DND-41 (cell line): ENCODE measurements around the gene C1QTNF1.

Source experiments
- EZH2 ChIP-seq: IDR thresholded peaks from 3 replicates; pipeline ENCODE4 v1.6.1; 2012; ENCODE audit warnings: borderline replicate concordance, low read depth, mild to moderate bottlenecking, moderate library complexity, low read length, inconsistent platforms; ENCODE audit not compliant: severe bottlenecking
- TF ChIP-seq, protein P1 (sequence below): IDR thresholded peaks from 2 replicates; pipeline ENCODE4 v1.5.1; 2012; ENCODE audit warnings: borderline replicate concordance, low read length, moderate library complexity, mild to moderate bottlenecking; ENCODE audit not compliant: poor library complexity, severe bottlenecking; ENCODE audit errors: extremely low read depth

DNA sequence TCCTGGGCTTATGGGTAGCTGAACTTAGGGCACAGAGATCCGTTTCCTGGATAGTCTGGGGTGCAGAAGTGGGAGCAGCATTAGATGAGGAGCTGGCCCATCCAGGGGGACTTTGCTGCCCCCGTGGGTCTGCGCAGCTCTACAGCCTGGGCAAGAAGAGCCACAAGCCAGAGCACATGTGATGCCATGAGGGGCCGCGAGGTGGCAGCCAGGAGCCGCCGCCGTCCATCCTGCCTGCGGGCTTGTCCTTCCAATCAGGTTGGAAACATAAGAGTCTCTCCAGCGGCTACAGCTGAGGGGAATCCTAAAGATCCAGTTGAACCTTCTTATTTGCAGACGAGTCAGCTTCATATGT, 21.9 kb downstream of the C1QTNF1 start:
- TF ChIP-seq, protein P1, sequence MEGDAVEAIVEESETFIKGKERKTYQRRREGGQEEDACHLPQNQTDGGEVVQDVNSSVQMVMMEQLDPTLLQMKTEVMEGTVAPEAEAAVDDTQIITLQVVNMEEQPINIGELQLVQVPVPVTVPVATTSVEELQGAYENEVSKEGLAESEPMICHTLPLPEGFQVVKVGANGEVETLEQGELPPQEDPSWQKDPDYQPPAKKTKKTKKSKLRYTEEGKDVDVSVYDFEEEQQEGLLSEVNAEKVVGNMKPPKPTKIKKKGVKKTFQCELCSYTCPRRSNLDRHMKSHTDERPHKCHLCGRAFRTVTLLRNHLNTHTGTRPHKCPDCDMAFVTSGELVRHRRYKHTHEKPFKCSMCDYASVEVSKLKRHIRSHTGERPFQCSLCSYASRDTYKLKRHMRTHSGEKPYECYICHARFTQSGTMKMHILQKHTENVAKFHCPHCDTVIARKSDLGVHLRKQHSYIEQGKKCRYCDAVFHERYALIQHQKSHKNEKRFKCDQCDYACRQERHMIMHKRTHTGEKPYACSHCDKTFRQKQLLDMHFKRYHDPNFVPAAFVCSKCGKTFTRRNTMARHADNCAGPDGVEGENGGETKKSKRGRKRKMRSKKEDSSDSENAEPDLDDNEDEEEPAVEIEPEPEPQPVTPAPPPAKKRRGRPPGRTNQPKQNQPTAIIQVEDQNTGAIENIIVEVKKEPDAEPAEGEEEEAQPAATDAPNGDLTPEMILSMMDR: peak; percentile 94
- TF ChIP-seq EZH2: no peak
